ENCODE data around the gene GGA3.
"Not testable (repeated sequence)": the region's sequence is repeated elsewhere in the genome, so short reads cannot be mapped to it uniquely, and the experiment has no call there.

Gene GGA3

DNA sequence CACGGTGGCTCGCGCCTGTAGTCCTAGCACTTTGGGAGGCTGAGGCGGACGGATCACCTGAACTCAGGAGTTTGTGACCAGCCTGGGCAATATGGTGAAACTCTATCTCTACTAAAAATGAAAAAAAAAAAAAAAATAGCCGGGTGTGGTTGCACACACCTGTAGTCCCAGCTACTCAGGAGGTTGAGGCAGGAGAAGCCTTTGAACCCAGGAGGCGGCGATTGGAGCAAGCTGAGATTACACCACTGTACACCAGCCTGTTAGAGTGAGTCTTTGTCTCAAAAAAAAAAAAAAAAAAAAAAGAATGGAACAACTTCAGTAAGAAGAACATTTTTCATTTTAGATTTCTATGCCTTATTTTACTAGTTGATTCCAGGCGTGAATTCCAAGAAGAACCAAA, 53.2 kb downstream of the GGA3 start:
- DNase-seq = no peak

DNA sequence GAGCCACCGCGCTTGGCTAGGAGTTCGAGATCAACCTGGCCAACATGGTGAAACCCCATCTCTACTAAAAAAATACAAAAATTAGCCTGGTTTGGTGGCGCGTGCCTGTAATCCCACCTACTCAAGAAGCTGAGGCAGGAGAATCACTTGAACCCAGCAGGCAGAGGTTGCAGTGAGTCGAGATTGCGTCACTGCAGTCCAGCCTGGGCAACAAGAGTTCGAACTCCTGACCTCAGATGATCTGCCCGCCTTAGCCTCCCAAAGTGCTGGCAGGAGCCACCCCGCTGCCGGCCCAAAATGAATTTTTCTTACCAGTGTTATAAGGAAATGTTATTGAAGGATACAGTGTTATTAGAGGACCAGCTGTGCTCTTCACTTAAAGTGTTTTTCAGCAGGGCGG, 53.6 kb downstream of the GGA3 start:
- DNase-seq = no peak

GRCh38 chr17:75207050-75207407, 54.4 kb downstream of the GGA3 start:
- not testable (repeated sequence) for DNase-seq

DNA sequence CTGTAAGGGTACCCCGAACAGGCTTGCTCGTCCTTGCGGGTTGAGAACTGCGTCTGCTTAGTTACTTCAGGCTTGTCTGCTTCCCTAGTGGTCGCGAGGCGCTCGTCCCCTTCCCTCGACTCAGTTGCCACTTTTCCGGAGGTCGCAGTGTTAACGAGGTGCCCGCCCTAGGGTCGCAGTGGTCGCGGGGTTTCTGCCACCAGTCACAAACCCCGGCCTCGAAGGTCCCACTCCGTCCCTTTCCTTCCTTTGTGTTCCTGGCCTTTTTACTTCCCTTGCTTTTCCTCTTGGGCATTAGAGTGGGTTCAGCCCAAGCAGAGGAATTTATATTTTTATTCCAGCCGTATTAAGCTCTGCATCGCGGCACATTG, 55.6 kb downstream of the GGA3 start:
- DNase-seq = no peak

GRCh38 chr17:75205037-75205792, 56.2 kb downstream of the GGA3 start, which contains the start of gene NUP85:
Gene NUP85 (plus strand): TSS chr17:75205679. CDS start chr17:75205762, 83 bp downstream.
- peak; percentile 97 for DNase-seq

GRCh38 chr17:75199886-75200618, 61.4 kb downstream of the GGA3 start:
- DNase-seq = no peak

DNA sequence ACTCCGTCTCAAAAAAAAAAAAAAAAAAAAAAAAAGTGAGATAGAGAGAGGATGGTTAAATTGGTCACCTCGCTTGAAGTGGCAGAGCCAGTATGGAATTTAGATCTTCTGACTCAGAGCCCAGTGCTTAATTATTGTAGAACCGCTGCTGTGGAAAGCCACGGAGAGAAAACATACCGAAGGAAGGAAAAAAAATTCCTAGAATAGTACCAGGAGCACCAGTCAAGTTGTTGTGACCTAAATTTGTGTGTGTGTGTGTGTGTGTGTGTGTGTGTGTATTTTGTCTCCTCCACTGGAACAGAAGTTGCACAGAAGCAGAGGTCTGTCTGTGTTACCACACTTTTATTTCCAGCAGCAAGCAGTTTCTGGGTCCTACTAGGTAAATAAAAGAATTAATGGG, 66.5 kb downstream of the GGA3 start:
- DNase-seq = no peak

- no peak for DNase-seq
Measured at GRCh38 chr17:75191584-75191983, 69.8 kb downstream of the GGA3 start.

GRCh38 chr17:75188614-75189013, 72.8 kb downstream of the GGA3 start:
- no peak for DNase-seq
